ENCODE measurements around the gene NTNG1.

DNA sequence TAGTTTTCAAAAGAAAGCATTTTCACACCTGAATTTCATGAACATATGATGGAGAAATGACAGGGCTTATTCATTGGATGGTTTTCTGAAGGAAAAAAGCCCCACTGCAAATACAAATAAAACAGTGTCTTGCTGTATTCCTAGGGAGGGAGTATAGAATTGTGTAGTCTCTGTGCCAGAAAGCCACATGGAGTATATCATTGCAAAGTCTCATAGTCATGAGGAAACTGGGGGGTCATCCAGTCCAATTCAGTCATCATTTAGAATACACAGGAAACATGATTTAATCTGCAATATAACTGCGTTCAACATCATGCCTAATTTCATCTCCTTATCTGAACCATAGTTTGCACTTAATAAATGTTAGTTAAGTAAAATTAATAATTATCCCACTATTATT, 222.3 kb downstream of the NTNG1 start:
- TF ChIP-seq, protein P1, sequence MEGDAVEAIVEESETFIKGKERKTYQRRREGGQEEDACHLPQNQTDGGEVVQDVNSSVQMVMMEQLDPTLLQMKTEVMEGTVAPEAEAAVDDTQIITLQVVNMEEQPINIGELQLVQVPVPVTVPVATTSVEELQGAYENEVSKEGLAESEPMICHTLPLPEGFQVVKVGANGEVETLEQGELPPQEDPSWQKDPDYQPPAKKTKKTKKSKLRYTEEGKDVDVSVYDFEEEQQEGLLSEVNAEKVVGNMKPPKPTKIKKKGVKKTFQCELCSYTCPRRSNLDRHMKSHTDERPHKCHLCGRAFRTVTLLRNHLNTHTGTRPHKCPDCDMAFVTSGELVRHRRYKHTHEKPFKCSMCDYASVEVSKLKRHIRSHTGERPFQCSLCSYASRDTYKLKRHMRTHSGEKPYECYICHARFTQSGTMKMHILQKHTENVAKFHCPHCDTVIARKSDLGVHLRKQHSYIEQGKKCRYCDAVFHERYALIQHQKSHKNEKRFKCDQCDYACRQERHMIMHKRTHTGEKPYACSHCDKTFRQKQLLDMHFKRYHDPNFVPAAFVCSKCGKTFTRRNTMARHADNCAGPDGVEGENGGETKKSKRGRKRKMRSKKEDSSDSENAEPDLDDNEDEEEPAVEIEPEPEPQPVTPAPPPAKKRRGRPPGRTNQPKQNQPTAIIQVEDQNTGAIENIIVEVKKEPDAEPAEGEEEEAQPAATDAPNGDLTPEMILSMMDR (IDR thresholded peaks at IDR 0.05), result no peak
- no peak for TF ChIP-seq EP300 (IDR thresholded peaks at IDR 0.05)
- TF ChIP-seq POLR2A (IDR thresholded peaks at IDR 0.05), result no peak
- no peak for TF ChIP-seq POLR2AphosphoS5 (IDR thresholded peaks at IDR 0.05)
